ENCODE data around the gene SMNDC1.
A peak's percentile ranks its signal among the peaks of the same experiment; 100 is the strongest.

SMNDC1 gene

DNA sequence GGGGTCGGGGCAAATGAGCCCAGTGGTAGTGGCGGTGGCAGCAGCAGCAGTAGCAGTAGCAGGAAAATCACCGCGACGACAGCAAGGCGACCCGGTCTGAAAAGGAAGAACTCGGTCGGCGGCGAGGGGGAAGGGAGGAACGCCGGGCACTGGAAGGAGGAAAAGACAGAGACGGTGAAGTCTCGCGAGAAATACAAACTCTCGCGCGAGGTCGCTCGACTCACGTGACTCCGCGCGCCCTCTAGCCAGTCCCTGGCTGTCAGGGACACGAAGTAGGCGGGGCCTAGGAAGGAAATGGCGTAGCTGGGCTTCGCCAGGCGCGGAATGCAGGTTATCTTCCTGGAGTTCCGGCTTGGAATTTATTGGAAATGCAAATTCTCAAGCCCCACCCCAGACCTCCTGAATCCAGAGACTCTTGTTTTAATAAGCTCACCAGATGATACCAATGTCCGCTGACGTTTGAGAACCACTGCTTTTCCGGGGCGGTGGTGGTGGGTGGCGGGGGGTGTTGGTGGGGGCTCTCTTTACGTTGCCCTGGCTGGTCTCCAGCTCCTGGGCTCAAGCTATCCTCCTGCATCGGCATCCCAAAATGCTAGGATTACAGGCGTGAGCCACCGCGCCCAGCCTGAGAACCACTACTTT lies at the start of gene SMNDC1:
Gene SMNDC1, minus strand, starts transcription at position 141 of the 642 bp plus-strand sequence. CDS start 1,333 bp downstream, outside the sequence.
- H3K27me3 ChIP-seq (ENCODE audit: insufficient read depth, poor library complexity, severe bottlenecking), result no peaks in the 10 kb centered on the region
- peaks cover 18% of the 10 kb centered on the region for H3K4me1 ChIP-seq (ENCODE audit: insufficient read depth, poor library complexity, severe bottlenecking)
- peaks cover 39% of the 10 kb centered on the region for H3K36me3 ChIP-seq (ENCODE audit: low read depth)
- ATAC-seq (ENCODE audit: low read depth), result peak; percentile 85
- TF ChIP-seq, protein P1, sequence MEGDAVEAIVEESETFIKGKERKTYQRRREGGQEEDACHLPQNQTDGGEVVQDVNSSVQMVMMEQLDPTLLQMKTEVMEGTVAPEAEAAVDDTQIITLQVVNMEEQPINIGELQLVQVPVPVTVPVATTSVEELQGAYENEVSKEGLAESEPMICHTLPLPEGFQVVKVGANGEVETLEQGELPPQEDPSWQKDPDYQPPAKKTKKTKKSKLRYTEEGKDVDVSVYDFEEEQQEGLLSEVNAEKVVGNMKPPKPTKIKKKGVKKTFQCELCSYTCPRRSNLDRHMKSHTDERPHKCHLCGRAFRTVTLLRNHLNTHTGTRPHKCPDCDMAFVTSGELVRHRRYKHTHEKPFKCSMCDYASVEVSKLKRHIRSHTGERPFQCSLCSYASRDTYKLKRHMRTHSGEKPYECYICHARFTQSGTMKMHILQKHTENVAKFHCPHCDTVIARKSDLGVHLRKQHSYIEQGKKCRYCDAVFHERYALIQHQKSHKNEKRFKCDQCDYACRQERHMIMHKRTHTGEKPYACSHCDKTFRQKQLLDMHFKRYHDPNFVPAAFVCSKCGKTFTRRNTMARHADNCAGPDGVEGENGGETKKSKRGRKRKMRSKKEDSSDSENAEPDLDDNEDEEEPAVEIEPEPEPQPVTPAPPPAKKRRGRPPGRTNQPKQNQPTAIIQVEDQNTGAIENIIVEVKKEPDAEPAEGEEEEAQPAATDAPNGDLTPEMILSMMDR (IDR thresholded peaks at IDR 0.05; ENCODE audit: poor library complexity, severe bottlenecking), result no peak
- peak within 1 kb of the TSS; percentile 75 for H3K4me3 ChIP-seq (ENCODE audit: severe bottlenecking)
- H3K9me3 ChIP-seq (ENCODE audit: severe bottlenecking), result no peaks in the 10 kb centered on the region
- DNase-seq (ENCODE audit: low spot score), result peak; percentile 97
- peak within 1 kb of the TSS; percentile 87 for H3K27ac ChIP-seq (ENCODE audit: poor library complexity, severe bottlenecking)

DNA sequence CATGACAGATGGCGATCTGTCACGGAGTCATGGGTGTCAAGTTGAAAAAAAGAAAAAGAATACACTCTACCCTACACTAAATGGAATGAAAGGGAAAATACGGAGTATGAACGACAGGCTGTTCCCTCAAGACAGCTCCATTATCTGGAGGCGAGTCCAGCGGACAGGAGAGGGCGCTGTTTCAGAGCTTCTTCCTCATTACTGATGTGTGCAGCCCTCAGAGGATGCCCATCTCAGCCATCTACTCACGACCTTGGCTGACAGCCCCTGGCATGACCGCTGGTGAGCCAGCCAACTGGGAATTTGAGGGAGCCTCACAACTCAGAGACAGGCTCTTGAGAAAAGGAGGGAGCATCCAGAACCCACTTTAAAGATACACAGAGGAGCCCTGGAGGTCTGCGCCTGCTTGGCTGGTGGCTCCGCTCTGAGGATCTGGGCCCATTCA lies 49.6 kb upstream of the SMNDC1 start:
- DNase-seq (ENCODE audit: low spot score) (no peak), ATAC-seq (ENCODE audit: low read depth) (peak; percentile 30)
- Histone ChIP-seq H3K4me1 (ENCODE audit: insufficient read depth, poor library complexity, severe bottlenecking) (peaks cover 56% of the 10 kb centered on the region), H3K27me3 (ENCODE audit: insufficient read depth, poor library complexity, severe bottlenecking) (no peaks in the 10 kb centered on the region), H3K9me3 (ENCODE audit: severe bottlenecking) (no peaks in the 10 kb centered on the region), H3K36me3 (ENCODE audit: low read depth) (no peaks in the 10 kb centered on the region), H3K27ac (ENCODE audit: poor library complexity, severe bottlenecking) (peak overlapping the region; percentile 92), H3K4me3 (ENCODE audit: severe bottlenecking) (no peak overlapping the region)
- TF ChIP-seq, protein P1 (IDR thresholded peaks at IDR 0.05; ENCODE audit: poor library complexity, severe bottlenecking), result peak; percentile 70

DNA sequence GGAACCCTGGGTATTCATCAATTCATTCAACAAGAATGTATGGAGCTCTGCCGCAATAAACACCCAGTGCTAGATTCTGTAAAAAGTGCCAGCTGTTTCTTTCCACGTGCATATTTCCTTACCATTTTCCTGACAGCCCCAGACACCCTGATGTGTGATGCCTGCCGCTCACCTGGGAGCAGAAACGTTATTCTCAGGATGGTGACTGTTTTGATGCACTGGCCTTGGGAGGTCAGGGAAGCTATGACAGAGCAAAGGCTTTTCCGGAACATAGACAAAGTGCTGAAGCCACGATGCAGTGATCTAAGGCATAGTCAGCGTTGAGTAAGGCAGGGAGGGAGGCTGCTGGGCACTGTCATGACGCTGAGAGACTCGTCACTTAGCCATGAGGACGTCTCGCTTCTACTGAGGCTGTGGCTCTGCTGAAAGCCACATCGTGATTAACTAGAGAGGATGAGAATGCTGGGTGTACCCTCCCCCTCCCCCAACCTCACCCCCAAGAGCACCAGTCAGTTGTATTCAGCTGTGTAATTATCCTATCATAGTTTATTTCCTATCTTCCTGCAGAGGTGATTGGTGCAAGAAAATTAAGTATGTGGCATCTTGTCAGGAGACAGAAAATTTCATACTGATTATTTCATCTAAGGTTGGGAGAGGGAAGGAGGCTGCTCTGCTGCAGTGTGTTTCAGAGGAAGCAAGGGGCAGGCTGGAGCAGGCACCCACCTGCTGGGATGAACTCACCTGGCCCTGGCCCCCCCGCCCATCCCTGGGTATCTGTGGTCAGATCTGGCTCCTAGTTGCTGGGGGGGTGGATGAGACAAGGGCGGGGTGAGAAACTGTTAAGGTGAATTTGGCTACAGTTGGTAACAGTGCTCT lies 48.8 kb upstream of the SMNDC1 start:
- peak; percentile 86 for DNase-seq (ENCODE audit: low spot score)
- Histone ChIP-seq H3K36me3 (ENCODE audit: low read depth) (no peaks in the 10 kb centered on the region), H3K27me3 (ENCODE audit: insufficient read depth, poor library complexity, severe bottlenecking) (no peaks in the 10 kb centered on the region), H3K27ac (ENCODE audit: poor library complexity, severe bottlenecking) (peak overlapping the region; percentile 92), H3K9me3 (ENCODE audit: severe bottlenecking) (no peaks in the 10 kb centered on the region), H3K4me1 (ENCODE audit: insufficient read depth, poor library complexity, severe bottlenecking) (peaks cover 48% of the 10 kb centered on the region), H3K4me3 (ENCODE audit: severe bottlenecking) (no peak overlapping the region)
- TF ChIP-seq, protein P1 (IDR thresholded peaks at IDR 0.05; ENCODE audit: poor library complexity, severe bottlenecking), result no peak
- peak; percentile 66 for ATAC-seq (ENCODE audit: low read depth)

DNA sequence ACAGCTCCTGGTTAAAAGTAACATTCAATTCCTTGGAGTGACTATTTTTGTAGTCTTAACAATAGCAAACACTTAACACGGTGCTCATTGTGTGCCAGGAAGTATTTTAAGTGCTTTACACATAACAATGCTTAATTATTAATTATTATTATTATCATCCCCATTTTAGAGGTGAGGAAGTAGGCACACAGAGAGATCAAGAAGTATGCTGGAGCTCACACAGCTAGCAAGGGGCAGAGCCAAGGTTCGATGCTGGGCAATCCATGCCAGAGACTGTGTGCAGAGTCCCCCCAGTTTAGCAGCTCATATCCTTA lies 48.2 kb upstream of the SMNDC1 start:
- no peaks in the 10 kb centered on the region for H3K36me3 ChIP-seq (ENCODE audit: low read depth)
- TF ChIP-seq, protein P1 (IDR thresholded peaks at IDR 0.05; ENCODE audit: poor library complexity, severe bottlenecking), result no peak
- peaks cover 46% of the 10 kb centered on the region for H3K4me1 ChIP-seq (ENCODE audit: insufficient read depth, poor library complexity, severe bottlenecking)
- no peaks in the 10 kb centered on the region for H3K9me3 ChIP-seq (ENCODE audit: severe bottlenecking)
- H3K27ac ChIP-seq (ENCODE audit: poor library complexity, severe bottlenecking), result peak overlapping the region; percentile 92
- DNase-seq (ENCODE audit: low spot score) (no peak), ATAC-seq (ENCODE audit: low read depth) (no peak)
- no peaks in the 10 kb centered on the region for H3K27me3 ChIP-seq (ENCODE audit: insufficient read depth, poor library complexity, severe bottlenecking)
- H3K4me3 ChIP-seq (ENCODE audit: severe bottlenecking), result no peak overlapping the region

All from RWPE2 (cell line).